Mononuclear cell (primary cell): ENCODE data around the gene FAM83E. TPM values are rescaled to one million over a fixed set of nuclear protein-coding genes. Genes with fewer than 3 reads are reported as not detected.
"Not testable (repeated sequence)": the region's sequence is repeated elsewhere in the genome, so short reads cannot be mapped to it uniquely, and the experiment has no call there.

Experiments
- H3K27me3 ChIP-seq: 2 replicates; pipeline ENCODE4 v1.6.0; 2011; ENCODE audit warnings: low read length, control low read depth; ENCODE audit not compliant: insufficient read depth
- H3K4me1 ChIP-seq: 2 replicates; pipeline ENCODE4 v1.5.1; 2011; ENCODE audit warnings: mild to moderate bottlenecking, low read length, control low read depth; ENCODE audit not compliant: insufficient read depth
- H3K4me3 ChIP-seq: 2 replicates; pipeline ENCODE4 v1.5.1; 2011; ENCODE audit warnings: mild to moderate bottlenecking, low read length, moderate library complexity
- H3K9me3 ChIP-seq: 2 replicates; pipeline ENCODE4 v1.5.1; 2011; ENCODE audit warnings: low read depth, mild to moderate bottlenecking, control low read depth, low read length
- total RNA-seq: library from RNA; depleted of rRNA; stranded (reverse); fragments of >200 nt; gene quantifications from one replicate; pipeline ENCODE4 v1.2.3, GENCODE V29; 2012

The FAM83E gene
- total RNA-seq, 1 donor, result 0.73 TPM

- Histone ChIP-seq H3K9me3 (no peaks in the 10 kb centered on the region), H3K4me1 (peaks cover 67% of the 10 kb centered on the region), H3K4me3 (peak overlapping the region; percentile 78), H3K27me3 (no peaks in the 10 kb centered on the region)
Observed at GRCh38 chr19:48635263-48635965, 20.5 kb upstream of the FAM83E start.

GRCh38 chr19:48634424-48635262, 19.8 kb upstream of the FAM83E start:
- H3K4me1 ChIP-seq, result peaks cover 73% of the 10 kb centered on the region

GRCh38 chr19:48634036-48634342, 19.1 kb upstream of the FAM83E start:
- no peaks in the 10 kb centered on the region for H3K27me3 ChIP-seq
- no peaks in the 10 kb centered on the region for H3K9me3 ChIP-seq
- peak overlapping the region; percentile 10 for H3K4me3 ChIP-seq
- peaks cover 66% of the 10 kb centered on the region for H3K4me1 ChIP-seq

More at GRCh38 chr19:48634424-48635262, 19.8 kb upstream of the FAM83E start:
- Histone ChIP-seq H3K9me3 (no peaks in the 10 kb centered on the region), H3K27me3 (no peaks in the 10 kb centered on the region), H3K4me3 (peak overlapping the region; percentile 15)

- H3K27me3 ChIP-seq, result no peaks in the 10 kb centered on the region
- no peak overlapping the region for H3K4me3 ChIP-seq
- H3K4me1 ChIP-seq, result peaks cover 60% of the 10 kb centered on the region
Observed at GRCh38 chr19:48633148-48634035, 18.5 kb upstream of the FAM83E start.

GRCh38 chr19:48632692-48633147, 17.8 kb upstream of the FAM83E start:
- Histone ChIP-seq H3K4me3 (no peak overlapping the region), H3K4me1 (peaks cover 58% of the 10 kb centered on the region), H3K27me3 (no peaks in the 10 kb centered on the region), H3K9me3 (no peaks in the 10 kb centered on the region)

More at GRCh38 chr19:48633148-48634035, 18.5 kb upstream of the FAM83E start:
- H3K9me3 ChIP-seq, result no peaks in the 10 kb centered on the region

- peaks cover 58% of the 10 kb centered on the region for H3K4me1 ChIP-seq
- not testable (repeated sequence) for H3K4me3 ChIP-seq, H3K27me3 ChIP-seq, H3K9me3 ChIP-seq
Observed at GRCh38 chr19:48632286-48632685, 17.4 kb upstream of the FAM83E start.

- no peaks in the 10 kb centered on the region for H3K9me3 ChIP-seq
- H3K27me3 ChIP-seq, result no peaks in the 10 kb centered on the region
- peaks cover 53% of the 10 kb centered on the region for H3K4me1 ChIP-seq
- no peak overlapping the region for H3K4me3 ChIP-seq
Observed at GRCh38 chr19:48631225-48631624, 16.3 kb upstream of the FAM83E start.

GRCh38 chr19:48630296-48631063, 15.6 kb upstream of the FAM83E start:
- Histone ChIP-seq H3K27me3 (no peaks in the 10 kb centered on the region), H3K4me1 (peaks cover 53% of the 10 kb centered on the region), H3K9me3 (no peaks in the 10 kb centered on the region), H3K4me3 (no peak overlapping the region)

- H3K4me3 ChIP-seq, result no peak overlapping the region
- peaks cover 47% of the 10 kb centered on the region for H3K4me1 ChIP-seq
- no peaks in the 10 kb centered on the region for H3K27me3 ChIP-seq
- H3K9me3 ChIP-seq, result no peaks in the 10 kb centered on the region
Observed at GRCh38 chr19:48629599-48630295, 14.9 kb upstream of the FAM83E start.

- Histone ChIP-seq H3K4me1 (peaks cover 46% of the 10 kb centered on the region), H3K4me3 (no peak overlapping the region), H3K27me3 (no peaks in the 10 kb centered on the region), H3K9me3 (no peaks in the 10 kb centered on the region)
Observed at GRCh38 chr19:48629297-48629598, 14.4 kb upstream of the FAM83E start.

- no peaks in the 10 kb centered on the region for H3K9me3 ChIP-seq
- no peaks in the 10 kb centered on the region for H3K27me3 ChIP-seq
- H3K4me1 ChIP-seq, result peaks cover 45% of the 10 kb centered on the region
- H3K4me3 ChIP-seq, result no peak overlapping the region
Observed at GRCh38 chr19:48628486-48629296, 13.8 kb upstream of the FAM83E start.

- no peak overlapping the region for H3K4me3 ChIP-seq
- no peaks in the 10 kb centered on the region for H3K27me3 ChIP-seq
- no peaks in the 10 kb centered on the region for H3K9me3 ChIP-seq
- H3K4me1 ChIP-seq, result peaks cover 45% of the 10 kb centered on the region
Observed at GRCh38 chr19:48627865-48628314, 13.0 kb upstream of the FAM83E start.

- H3K27me3 ChIP-seq, result no peaks in the 10 kb centered on the region
- H3K9me3 ChIP-seq, result no peaks in the 10 kb centered on the region
- H3K4me3 ChIP-seq, result no peak overlapping the region
- peaks cover 45% of the 10 kb centered on the region for H3K4me1 ChIP-seq
Observed at GRCh38 chr19:48627201-48627864, 12.5 kb upstream of the FAM83E start.
